ENCODE data around the gene RNF157.
A peak's percentile ranks its signal among the peaks of the same experiment; 100 is the strongest.
"Not testable (repeated sequence)": the region's sequence is repeated elsewhere in the genome, so short reads cannot be mapped to it uniquely, and the experiment has no call there.

RNF157 gene

GRCh38 chr17:76193591-76193990 lies 46.7 kb downstream of the RNF157 start:
- no peak for TF ChIP-seq CTCF (IDR thresholded peaks at IDR 0.05; ENCODE audit: extremely low read depth, missing control alignments)
- DNase-seq (ENCODE audit: low spot score), result no peak

GRCh38 chr17:76191896-76192295 lies 48.4 kb downstream of the RNF157 start:
- no peak for TF ChIP-seq CTCF (IDR thresholded peaks at IDR 0.05; ENCODE audit: extremely low read depth, missing control alignments)
- peak; percentile 57 for DNase-seq (ENCODE audit: low spot score)

- TF ChIP-seq CTCF (IDR thresholded peaks at IDR 0.05; ENCODE audit: extremely low read depth, missing control alignments), result no peak
Measured at GRCh38 chr17:76189741-76190140, 50.6 kb downstream of the RNF157 start.

GRCh38 chr17:76189247-76189646 lies 51.0 kb downstream of the RNF157 start:
- DNase-seq (ENCODE audit: low spot score), result no peak
- no peak for TF ChIP-seq CTCF (IDR thresholded peaks at IDR 0.05; ENCODE audit: extremely low read depth, missing control alignments)

More at GRCh38 chr17:76189741-76190140, 50.6 kb downstream of the RNF157 start:
- no peak for DNase-seq (ENCODE audit: low spot score)

GRCh38 chr17:76188213-76189016 lies 51.9 kb downstream of the RNF157 start:
- TF ChIP-seq CTCF (IDR thresholded peaks at IDR 0.05; ENCODE audit: extremely low read depth, missing control alignments), result no peak

GRCh38 chr17:76186774-76187173 lies 53.5 kb downstream of the RNF157 start:
- DNase-seq (ENCODE audit: low spot score), result not testable (repeated sequence)

More at GRCh38 chr17:76188213-76189016, 51.9 kb downstream of the RNF157 start:
- DNase-seq (ENCODE audit: low spot score), result no peak

GRCh38 chr17:76184290-76184689 lies 56.0 kb downstream of the RNF157 start:
- no peak for DNase-seq (ENCODE audit: low spot score)
- TF ChIP-seq CTCF (IDR thresholded peaks at IDR 0.05; ENCODE audit: extremely low read depth, missing control alignments), result no peak
